IPS DF 6.9 (cell line): ENCODE results near the gene SERPINB5.
"Not testable (repeated sequence)": the region's sequence is repeated elsewhere in the genome, so short reads cannot be mapped to it uniquely, and the experiment has no call there.

ENCODE experiments used
- DNase-seq: peaks from one replicate; pipeline ENCODE4 v3.0.0-alpha.2; 2013; ENCODE audit warnings: low read depth, low spot score
- H3K27ac ChIP-seq: one replicate; pipeline ENCODE4 v1.5.1; 2013; ENCODE audit warnings: low read length, control low read depth
- H3K27me3 ChIP-seq: 2 replicates; pipeline ENCODE4 v1.6.1; 2013; ENCODE audit warnings: mild to moderate bottlenecking, low read length; ENCODE audit not compliant: control insufficient read depth, insufficient read depth
- H3K36me3 ChIP-seq: 2 replicates; pipeline ENCODE4 v1.6.1; 2013; ENCODE audit warnings: low read length; ENCODE audit not compliant: control insufficient read depth, insufficient read depth
- H3K4me1 ChIP-seq: 2 replicates; pipeline ENCODE4 v1.6.1; 2013; ENCODE audit warnings: low read length; ENCODE audit not compliant: control insufficient read depth, insufficient read depth
- H3K4me3 ChIP-seq: 2 replicates; pipeline ENCODE4 v1.5.1; 2013; ENCODE audit warnings: mild to moderate bottlenecking, low read length
- H3K9me3 ChIP-seq: 2 replicates; pipeline ENCODE4 v1.6.1; 2013; ENCODE audit warnings: low read length, inconsistent platforms; ENCODE audit not compliant: control insufficient read depth, insufficient read depth
- WGBS: extraction: QIAGEN DNeasy Blood & Tissue Kit; methylation state at CpG from one replicate; pipeline ENCODE4 v1.1.7; 2013; ENCODE audit warnings: mixed read lengths, missing lambda C conversion rate; ENCODE audit not compliant: insufficient read length, insufficient coverage; 5-methylcytosine and 5-hydroxymethylcytosine counted together

Gene SERPINB5

DNA sequence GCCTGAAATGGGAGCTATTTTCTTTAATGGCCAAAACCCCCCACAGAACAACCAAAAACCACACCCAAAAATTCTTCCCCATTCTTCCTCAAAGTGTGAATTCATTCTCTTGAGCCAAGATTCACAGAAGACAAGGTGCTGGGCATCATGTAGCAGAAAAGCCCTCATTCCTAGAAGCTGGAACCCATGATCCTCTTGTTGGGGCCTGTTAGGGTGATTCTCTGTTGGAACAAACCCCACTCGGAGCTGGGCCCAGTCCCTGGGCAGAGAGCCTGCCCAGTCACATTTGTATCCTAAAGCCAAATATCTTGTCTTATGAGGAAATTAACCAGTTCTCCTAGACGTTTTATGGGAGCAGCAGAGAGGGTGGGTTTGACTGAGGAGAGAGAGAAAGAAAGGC, 31.7 kb upstream of the SERPINB5 start:
- no CpG with 5 or more reads among the region's 2 CpGs for WGBS
- no peak overlapping the region for H3K27ac ChIP-seq

DNA sequence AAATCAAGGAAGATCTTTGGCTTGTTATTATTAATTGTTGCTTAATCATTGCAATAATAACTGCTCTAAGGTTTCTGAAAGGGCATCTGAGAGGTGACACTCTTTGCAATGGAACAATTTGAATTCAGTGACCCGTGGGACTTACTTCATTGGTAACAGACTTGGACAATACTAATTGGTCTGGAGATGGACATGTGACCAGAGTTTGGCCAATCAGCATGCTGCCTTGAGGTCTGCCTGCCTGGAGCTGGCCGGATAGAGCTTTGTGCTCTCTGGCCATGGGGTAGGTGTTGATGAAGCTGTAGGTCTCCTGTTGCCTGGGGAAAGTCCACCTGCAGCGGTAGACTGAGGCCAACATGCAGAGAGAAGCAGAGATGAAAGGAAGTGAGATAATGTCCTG, 30.5 kb upstream of the SERPINB5 start:
- H3K36me3 ChIP-seq: no peaks in the 10 kb centered on the region
- H3K4me3 ChIP-seq: no peak overlapping the region
- DNase-seq: no peak
- H3K27ac ChIP-seq: no peak overlapping the region
- H3K9me3 ChIP-seq: no peaks in the 10 kb centered on the region
- WGBS: no CpG with 5 or more reads among the region's 3 CpGs
- no peaks in the 10 kb centered on the region for H3K27me3 ChIP-seq
- no peaks in the 10 kb centered on the region for H3K4me1 ChIP-seq

More for the DNA sequence above, 31.7 kb upstream of the SERPINB5 start:
- Histone ChIP-seq H3K4me3 (no peak overlapping the region), H3K4me1 (no peaks in the 10 kb centered on the region), H3K36me3 (no peaks in the 10 kb centered on the region), H3K27me3 (no peaks in the 10 kb centered on the region), H3K9me3 (no peaks in the 10 kb centered on the region)
- DNase-seq: no peak

DNA sequence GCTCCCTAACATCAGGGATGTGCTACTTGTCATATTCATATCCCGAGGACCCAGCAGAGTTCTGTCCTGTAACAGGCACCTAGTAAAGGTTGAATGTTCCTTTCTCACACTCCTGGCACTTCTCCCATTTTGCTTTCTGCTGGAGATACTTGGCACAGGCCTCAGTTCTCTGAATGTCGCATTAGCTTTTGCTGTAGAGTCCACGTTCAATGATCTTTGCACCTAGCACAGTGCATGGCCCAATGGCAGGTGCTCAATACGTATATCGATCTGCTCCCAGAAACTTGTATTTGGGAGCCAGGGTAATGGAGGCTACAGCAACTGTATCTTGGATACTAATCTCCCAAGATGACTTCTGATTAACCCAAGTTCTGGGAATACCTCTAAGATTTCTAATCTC, 29.7 kb upstream of the SERPINB5 start:
- H3K4me1 ChIP-seq: no peaks in the 10 kb centered on the region
- no peak overlapping the region for H3K4me3 ChIP-seq
- no peak overlapping the region for H3K27ac ChIP-seq
- DNase-seq: no peak
- WGBS: no CpG with 5 or more reads among the region's 5 CpGs
- H3K9me3 ChIP-seq: no peaks in the 10 kb centered on the region
- no peaks in the 10 kb centered on the region for H3K27me3 ChIP-seq
- no peaks in the 10 kb centered on the region for H3K36me3 ChIP-seq

DNA sequence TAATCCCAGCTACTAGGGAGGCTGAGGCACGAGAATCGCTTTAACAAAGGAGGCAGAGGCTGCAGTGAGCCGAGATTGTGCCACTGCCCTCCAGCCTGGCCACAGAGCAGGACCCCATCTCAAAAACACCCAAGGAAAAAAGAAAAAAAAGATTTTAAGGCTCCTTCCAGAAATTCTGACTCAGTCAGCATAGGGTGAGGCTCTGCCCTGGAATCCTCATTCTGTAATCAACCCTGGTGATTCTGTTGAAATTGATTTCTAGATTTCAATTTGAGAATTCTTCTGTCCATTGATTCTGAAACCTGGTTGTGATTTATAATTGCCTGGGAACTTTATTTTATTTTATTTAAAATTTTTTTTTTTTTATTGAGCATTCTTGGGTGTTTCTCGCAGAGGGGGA, 27.3 kb upstream of the SERPINB5 start:
- no peak overlapping the region for H3K27ac ChIP-seq
- WGBS: no CpG with 5 or more reads among the region's 4 CpGs

DNA sequence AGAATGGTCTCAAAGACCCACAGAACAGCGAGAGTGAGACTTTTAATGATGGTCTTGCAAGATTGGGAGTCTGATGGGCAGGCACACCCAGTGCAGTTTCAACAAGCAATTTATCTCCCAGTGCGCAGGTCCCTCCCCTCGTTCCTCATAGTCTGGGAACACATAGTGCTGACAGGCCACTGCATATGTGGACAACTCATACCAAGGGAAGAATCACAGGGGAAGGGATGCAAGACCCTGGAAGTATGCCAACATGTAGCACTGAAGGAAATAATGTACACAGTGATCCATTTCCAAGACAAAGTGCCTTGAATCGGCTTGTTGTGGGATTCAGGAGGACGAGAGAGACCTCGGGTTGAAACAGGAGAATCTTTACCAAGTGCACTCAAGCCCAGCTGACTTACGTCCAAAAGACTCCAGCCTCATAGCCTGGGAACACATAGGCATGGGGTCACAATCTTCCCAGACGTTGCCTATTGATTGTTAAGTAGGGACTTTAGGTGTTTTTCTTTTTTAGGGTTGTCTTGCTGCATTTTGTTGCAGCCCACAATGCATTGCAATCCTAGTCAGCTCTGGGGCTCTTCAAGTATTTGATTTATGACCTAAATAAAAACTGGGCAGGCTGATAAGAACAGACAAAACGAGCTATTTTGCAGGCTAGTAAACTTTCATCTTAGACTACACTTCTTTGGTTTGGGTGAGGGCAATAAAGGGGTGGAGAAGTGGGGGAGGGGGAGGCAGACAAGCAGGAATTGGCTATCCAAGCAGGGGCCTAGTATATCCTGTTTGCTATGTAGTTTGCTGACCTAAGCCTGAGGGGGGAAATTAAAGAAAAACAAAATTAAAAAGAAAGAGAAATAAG, 24.7 kb upstream of the SERPINB5 start:
- H3K4me1 ChIP-seq: no peaks in the 10 kb centered on the region
- H3K36me3 ChIP-seq: no peaks in the 10 kb centered on the region
- WGBS: no CpG with 5 or more reads among the region's 9 CpGs
- no peak for DNase-seq
- H3K27ac ChIP-seq: no peak overlapping the region
- H3K9me3 ChIP-seq: no peaks in the 10 kb centered on the region
- no peaks in the 10 kb centered on the region for H3K27me3 ChIP-seq
- H3K4me3 ChIP-seq: no peak overlapping the region

More for the DNA sequence above, 27.3 kb upstream of the SERPINB5 start:
- H3K27me3 ChIP-seq: no peaks in the 10 kb centered on the region
- no peaks in the 10 kb centered on the region for H3K9me3 ChIP-seq
- no peaks in the 10 kb centered on the region for H3K4me1 ChIP-seq
- H3K4me3 ChIP-seq: no peak overlapping the region
- H3K36me3 ChIP-seq: no peaks in the 10 kb centered on the region
- no peak for DNase-seq

DNA sequence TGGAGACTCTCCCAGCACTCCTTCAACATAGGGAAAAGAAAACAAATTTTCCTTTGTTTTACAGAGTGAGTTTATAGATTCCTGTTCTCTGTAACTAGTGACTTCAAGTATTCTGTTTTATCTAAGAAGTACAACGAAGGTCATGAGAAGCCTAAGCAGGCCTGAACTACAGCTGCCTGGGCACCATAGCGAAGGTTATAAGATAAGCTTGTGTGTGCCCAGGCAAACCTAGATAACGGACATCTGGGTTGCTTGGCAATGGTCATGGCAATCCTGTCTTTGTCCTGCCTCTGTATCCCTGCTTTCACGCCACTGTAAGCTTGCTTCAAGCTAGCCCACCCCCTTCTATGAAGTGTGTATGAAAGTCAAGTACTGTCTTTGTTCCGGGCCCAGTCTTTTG, 24.0 kb upstream of the SERPINB5 start:
- H3K27ac ChIP-seq, H3K4me3 ChIP-seq, H3K27me3 ChIP-seq, H3K9me3 ChIP-seq, DNase-seq, H3K4me1 ChIP-seq, H3K36me3 ChIP-seq: not testable (repeated sequence)
- WGBS: no CpG with 5 or more reads among the region's 5 CpGs

DNA sequence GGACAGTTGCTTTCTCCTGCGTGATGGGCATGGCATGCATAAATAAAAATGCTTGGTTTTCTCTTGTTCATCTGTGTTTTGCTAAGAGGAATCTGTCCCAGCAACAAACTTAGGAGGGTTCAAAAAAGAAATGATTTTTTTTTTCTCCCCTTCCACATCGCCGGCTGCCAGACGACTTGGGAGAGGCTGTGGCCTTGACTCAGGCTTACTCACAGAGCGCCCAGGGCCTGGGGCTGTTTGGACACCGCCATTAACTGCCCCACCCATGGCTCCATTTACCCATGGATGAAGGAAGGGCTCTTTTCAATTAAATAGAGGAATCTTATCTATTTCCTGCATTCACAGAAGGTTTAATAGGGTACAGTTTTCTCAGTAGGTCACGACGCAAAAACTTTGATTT, 22.3 kb upstream of the SERPINB5 start:
- Histone ChIP-seq H3K4me3 (no peak overlapping the region), H3K4me1 (no peaks in the 10 kb centered on the region), H3K9me3 (no peaks in the 10 kb centered on the region), H3K36me3 (no peaks in the 10 kb centered on the region), H3K27me3 (no peaks in the 10 kb centered on the region), H3K27ac (no peak overlapping the region)
- WGBS: no CpG with 5 or more reads among the region's 8 CpGs
- no peak for DNase-seq

DNA sequence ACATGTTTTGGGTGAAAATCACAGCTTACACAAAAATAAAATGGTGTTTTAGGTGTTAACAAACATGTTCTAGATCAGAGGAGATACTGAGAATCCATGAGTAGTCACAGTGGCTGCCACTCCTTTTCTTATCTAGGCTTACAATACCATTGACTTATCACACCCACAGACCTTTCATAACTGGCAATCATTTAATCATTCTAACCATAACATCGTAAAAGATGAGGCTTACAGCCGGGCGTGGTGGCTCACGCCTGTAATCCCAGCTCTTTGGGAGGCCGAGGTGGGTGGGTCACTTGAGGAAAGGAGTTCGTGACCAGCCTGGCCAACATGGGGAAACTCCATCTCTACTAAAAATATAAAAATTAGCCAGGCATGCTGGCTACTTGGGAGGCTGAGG, 18.8 kb upstream of the SERPINB5 start:
- no peak overlapping the region for H3K4me3 ChIP-seq
- H3K9me3 ChIP-seq: no peaks in the 10 kb centered on the region
- H3K27me3 ChIP-seq: no peaks in the 10 kb centered on the region
- H3K36me3 ChIP-seq: no peaks in the 10 kb centered on the region
- WGBS: no CpG with 5 or more reads among the region's 6 CpGs
- H3K27ac ChIP-seq: no peak overlapping the region
- no peak for DNase-seq
- no peaks in the 10 kb centered on the region for H3K4me1 ChIP-seq

DNA sequence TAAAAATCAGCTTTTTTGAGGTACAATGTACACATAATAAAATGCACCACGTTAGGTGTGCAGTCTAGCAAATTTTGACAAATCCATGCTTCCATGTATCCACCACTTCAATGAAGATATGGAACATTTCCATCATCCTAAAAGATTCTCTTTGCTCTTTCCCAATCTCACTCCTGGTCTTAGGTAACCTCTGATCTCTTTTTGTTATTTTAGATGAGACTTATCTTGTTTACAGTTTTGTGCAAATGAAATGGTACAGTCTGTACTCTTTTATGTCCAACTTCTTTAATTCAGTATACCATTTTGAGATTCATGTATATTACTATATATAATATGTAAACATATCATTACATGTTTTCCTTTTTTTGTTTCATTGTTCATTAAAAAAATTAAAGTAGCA, 16.3 kb upstream of the SERPINB5 start:
- Histone ChIP-seq H3K4me1 (no peaks in the 10 kb centered on the region), H3K27me3 (no peaks in the 10 kb centered on the region), H3K27ac (no peak overlapping the region), H3K36me3 (no peaks in the 10 kb centered on the region), H3K4me3 (no peak overlapping the region), H3K9me3 (no peaks in the 10 kb centered on the region)
- WGBS: no CpG with 5 or more reads among the region's 1 CpG
- DNase-seq: no peak

DNA sequence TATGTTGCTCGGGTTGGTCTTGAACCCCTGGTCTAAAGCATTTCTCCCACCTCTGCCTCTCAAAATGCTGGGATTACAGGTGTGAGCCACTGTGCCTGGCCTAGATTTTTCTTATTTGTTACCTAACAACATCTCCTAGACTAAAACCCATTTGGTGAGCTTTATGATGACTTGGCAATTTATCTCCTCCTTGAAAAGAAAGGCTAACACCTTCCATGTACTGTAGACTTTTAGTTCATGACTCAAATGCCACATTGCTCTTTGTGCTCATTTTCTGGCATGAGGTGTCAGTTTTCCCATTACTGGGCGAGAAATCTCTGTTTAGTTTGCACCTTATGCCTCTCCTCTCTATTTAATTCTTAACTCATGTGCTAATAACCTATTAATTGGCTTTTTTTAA, 12.3 kb upstream of the SERPINB5 start:
- Histone ChIP-seq H3K27ac (no peak overlapping the region), H3K27me3 (no peaks in the 10 kb centered on the region), H3K36me3 (no peaks in the 10 kb centered on the region), H3K4me1 (no peaks in the 10 kb centered on the region), H3K9me3 (no peaks in the 10 kb centered on the region), H3K4me3 (no peak overlapping the region)
- no CpG with 5 or more reads among the region's 2 CpGs for WGBS
- DNase-seq: no peak

DNA sequence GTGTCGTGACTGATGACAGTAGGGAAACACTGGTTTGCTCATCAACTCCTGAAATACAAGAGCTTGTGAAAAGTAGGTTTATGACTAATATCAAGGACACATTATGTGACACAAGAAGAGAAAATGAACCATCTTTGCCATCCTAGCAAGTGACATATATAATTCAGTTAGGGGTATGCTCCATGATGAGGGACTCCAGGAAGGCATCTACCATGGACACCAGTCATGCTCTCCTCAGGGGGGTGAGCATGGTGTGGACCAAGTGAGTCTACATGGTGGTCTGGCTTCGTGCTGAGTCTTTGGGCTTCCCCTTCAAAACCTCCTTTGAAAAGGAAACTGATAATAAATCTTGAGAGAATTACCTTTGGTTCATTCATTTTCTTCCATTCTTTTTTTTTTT, 11.7 kb upstream of the SERPINB5 start:
- no peak for DNase-seq
- Histone ChIP-seq H3K27me3 (no peaks in the 10 kb centered on the region), H3K4me3 (no peak overlapping the region), H3K4me1 (no peaks in the 10 kb centered on the region), H3K36me3 (no peaks in the 10 kb centered on the region), H3K27ac (no peak overlapping the region), H3K9me3 (no peaks in the 10 kb centered on the region)
- WGBS: no CpG with 5 or more reads among the region's 2 CpGs
